ENCODE results near the gene ANKS1A. TPM values are rescaled to one million over a fixed set of nuclear protein-coding genes. Genes with fewer than 3 reads are reported as not detected.

ANKS1A gene
- total RNA-seq, 1 experiment from 2014 or later = 26.5 TPM

DNA sequence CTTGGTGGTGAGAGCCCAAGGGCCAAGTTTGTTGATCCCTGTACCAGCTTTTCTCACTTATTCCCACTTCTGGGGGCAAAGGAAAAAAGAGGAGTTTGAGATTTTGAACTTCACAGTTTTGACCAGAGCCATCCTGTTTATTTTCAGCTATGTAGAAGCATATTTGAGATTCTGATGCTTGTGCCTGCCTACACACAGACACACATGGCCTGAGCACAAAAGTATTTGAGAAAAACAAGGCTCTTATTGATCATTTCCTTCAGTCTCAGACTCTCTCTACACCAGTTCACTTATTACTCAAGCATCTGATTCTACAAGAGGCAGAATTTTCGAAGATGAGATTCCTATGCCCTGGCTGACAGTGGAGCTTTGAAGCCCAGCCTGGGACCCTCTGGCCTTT, 151.3 kb downstream of the ANKS1A start:
- no peak overlapping the region for H3K9ac ChIP-seq (ENCODE audit: extremely low read depth, insufficient read length, low read length)
- H2AFZ ChIP-seq (ENCODE audit: low read length) = no peak overlapping the region
- Mint-ChIP-seq H3K4me1 (peaks cover 35 to 37% of the 10 kb centered on the region in 2 experiments), H3K9me3 (no peaks in the 10 kb centered on the region), H3K27ac (peak overlapping the region in 1 of 3 experiments; percentile 33; a peak in 3 of 7 replicates), H3K27me3 (ENCODE audit: low read depth) (no peaks in the 10 kb centered on the region), H3K4me3 (no peak overlapping the region), H3K36me3 (ENCODE audit: insufficient read depth in 1 of 3, low read depth in 3 of 3) (peaks cover 2 to 15% (median 11%) of the 10 kb centered on the region in 3 experiments; a peak in 4 of 7 replicates)
- H3K56ac ChIP-seq (ENCODE audit: insufficient read length, low read depth, low read length) = no peak overlapping the region
- no peak overlapping the region for H3K4me2 ChIP-seq (ENCODE audit: insufficient read depth, insufficient read length, low read length)
- no peak overlapping the region for H2BK5ac ChIP-seq (ENCODE audit: insufficient read length, low read length)
- H4K5ac ChIP-seq (ENCODE audit: insufficient read length, low read depth, low read length) = no peak overlapping the region
- H2BK15ac ChIP-seq (ENCODE audit: low read depth, low read length) = no peak overlapping the region
- H2BK12ac ChIP-seq (ENCODE audit: insufficient read length, low read depth, low read length) = no peak overlapping the region
- no peak overlapping the region for H3K4ac ChIP-seq (ENCODE audit: low read depth, low read length)
- H3K18ac ChIP-seq (ENCODE audit: insufficient read length, low read depth, low read length) = no peak overlapping the region
- H3K9me3 ChIP-seq (ENCODE audit: control insufficient read depth, low read depth, low read length) = no peaks in the 10 kb centered on the region
- no peak overlapping the region for H2BK20ac ChIP-seq (ENCODE audit: low read depth, low read length, poor library complexity, severe bottlenecking)
- no peak overlapping the region for H3K27ac ChIP-seq (ENCODE audit: insufficient read length, low read depth, low read length)
- H3K79me2 ChIP-seq (ENCODE audit: insufficient read depth, low read length) = no peaks in the 10 kb centered on the region
- no peak overlapping the region for H4K8ac ChIP-seq (replicated peaks; ENCODE audit: insufficient read length, low read depth, low read length)
- no peak overlapping the region for H4K91ac ChIP-seq (ENCODE audit: insufficient read length, low read depth, low read length)
- peaks cover 38% of the 10 kb centered on the region for H3K4me1 ChIP-seq (ENCODE audit: insufficient read depth, low read length)
- no peak overlapping the region for H3T11ph ChIP-seq (ENCODE audit: low read length)
- H2BK120ac ChIP-seq (ENCODE audit: low read depth, low read length, poor library complexity, severe bottlenecking) = no peak overlapping the region
- no CpG with 5 or more reads among the region's 1 CpG for WGBS (ENCODE audit: extremely low coverage, insufficient read length, low lambda C conversion rate)
- no peak for DNase-seq
- no peaks in the 10 kb centered on the region for H4K20me1 ChIP-seq (ENCODE audit: control insufficient read depth, insufficient read depth, insufficient read length)
- no peak overlapping the region for H3K14ac ChIP-seq (ENCODE audit: insufficient read depth, low read length)
- H2AK5ac ChIP-seq (ENCODE audit: insufficient read length, low read length) = no peak overlapping the region
- TF ChIP-seq, protein P1, sequence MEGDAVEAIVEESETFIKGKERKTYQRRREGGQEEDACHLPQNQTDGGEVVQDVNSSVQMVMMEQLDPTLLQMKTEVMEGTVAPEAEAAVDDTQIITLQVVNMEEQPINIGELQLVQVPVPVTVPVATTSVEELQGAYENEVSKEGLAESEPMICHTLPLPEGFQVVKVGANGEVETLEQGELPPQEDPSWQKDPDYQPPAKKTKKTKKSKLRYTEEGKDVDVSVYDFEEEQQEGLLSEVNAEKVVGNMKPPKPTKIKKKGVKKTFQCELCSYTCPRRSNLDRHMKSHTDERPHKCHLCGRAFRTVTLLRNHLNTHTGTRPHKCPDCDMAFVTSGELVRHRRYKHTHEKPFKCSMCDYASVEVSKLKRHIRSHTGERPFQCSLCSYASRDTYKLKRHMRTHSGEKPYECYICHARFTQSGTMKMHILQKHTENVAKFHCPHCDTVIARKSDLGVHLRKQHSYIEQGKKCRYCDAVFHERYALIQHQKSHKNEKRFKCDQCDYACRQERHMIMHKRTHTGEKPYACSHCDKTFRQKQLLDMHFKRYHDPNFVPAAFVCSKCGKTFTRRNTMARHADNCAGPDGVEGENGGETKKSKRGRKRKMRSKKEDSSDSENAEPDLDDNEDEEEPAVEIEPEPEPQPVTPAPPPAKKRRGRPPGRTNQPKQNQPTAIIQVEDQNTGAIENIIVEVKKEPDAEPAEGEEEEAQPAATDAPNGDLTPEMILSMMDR (conservative IDR thresholded peaks at IDR 0.05) = no peak
- H3K27me3 ChIP-seq (ENCODE audit: insufficient read depth, low read length) = no peaks in the 10 kb centered on the region
- H3K23ac ChIP-seq (ENCODE audit: insufficient read length, low read depth, low read length) = no peak overlapping the region
- no peaks in the 10 kb centered on the region for H3K79me1 ChIP-seq (ENCODE audit: insufficient read depth, low read depth, low read length, poor library complexity, severe bottlenecking)
- H3K23me2 ChIP-seq (ENCODE audit: insufficient read length, low read depth, low read length, poor library complexity, severe bottlenecking) = no peaks in the 10 kb centered on the region

Data from H9 (cell line).